HG03520 (cell line): ENCODE data around the gene PIK3CD.

Experiments used
- ATAC-seq: cut with Tn5 transposase; IDR thresholded peaks from one replicate; pipeline ENCODE4 v1.9.1; 2021; ENCODE audit warnings: mild to moderate bottlenecking, moderate library complexity; ENCODE audit not compliant: unreplicated experiment

The PIK3CD gene

DNA sequence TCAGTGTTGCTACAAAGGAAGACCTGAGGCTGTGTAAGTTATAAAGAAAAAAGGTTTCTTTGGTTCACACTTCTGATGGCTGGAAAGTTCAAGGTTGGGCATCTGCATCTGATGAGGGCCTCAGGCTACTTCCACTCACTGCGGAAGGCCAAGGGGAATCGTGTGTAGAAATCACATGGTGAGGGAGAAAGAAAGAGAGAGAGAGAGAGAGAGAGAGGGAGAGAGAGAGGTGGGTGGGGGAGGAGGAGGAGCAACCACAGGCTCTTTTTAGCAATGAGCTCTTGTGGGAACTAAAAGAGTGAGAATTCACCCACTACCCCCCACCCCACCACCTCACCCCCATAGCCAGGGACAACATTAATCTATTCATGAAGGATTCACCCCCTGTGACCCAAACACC, 112.4 kb downstream of the PIK3CD start:
- ATAC-seq, result no peak

DNA sequence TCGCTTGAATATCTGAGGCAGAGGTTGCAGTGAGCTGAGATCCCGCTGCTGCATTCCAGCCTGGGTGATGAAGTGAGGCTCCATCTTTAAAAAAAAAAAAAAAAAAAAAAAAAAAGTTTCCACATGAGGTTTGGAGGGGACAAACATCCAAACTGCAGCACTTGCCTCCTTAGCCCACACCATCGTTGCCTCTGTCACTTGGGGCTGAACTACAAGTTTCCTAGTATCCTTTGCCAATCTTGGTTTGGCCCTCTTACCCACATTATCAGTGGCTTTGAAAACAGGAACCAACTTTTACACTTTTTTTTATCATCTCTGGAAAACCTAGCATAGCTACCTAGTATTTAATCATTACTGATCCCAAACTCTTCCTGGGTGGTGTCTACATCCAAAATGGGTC, 113.0 kb downstream of the PIK3CD start:
- ATAC-seq, result no peak

DNA sequence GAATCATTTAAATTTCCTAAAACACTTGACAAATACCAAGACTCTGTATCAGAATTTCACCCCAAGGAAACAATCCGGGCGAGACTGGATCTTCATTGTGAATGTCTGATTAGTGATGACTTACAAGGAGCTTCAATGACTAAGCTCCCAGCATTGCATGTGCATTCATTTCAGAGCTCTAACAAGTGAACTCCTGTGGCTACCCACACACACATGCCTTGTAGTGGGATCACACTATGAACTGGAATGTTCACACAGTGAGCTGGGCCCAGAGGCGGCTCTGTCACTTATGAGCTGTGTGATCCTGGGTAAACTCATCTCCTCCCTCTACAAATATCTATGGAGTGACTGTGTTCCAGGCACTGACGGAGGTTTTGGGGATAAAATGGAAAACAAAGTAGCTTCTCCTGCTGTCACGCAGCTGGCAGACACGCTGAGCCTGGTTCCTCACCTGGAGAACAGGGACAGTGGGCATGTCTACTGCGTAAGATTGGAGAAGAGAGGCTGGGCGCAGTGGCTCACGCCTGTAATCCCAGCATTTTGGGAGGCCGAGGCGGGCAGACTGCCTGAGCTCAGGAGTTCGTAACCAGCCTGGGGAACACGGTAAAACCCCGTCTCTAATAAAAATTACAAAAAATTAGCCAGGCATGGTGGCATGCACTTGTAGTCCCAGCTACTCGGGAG, 115.4 kb downstream of the PIK3CD start:
- no peak for ATAC-seq

DNA sequence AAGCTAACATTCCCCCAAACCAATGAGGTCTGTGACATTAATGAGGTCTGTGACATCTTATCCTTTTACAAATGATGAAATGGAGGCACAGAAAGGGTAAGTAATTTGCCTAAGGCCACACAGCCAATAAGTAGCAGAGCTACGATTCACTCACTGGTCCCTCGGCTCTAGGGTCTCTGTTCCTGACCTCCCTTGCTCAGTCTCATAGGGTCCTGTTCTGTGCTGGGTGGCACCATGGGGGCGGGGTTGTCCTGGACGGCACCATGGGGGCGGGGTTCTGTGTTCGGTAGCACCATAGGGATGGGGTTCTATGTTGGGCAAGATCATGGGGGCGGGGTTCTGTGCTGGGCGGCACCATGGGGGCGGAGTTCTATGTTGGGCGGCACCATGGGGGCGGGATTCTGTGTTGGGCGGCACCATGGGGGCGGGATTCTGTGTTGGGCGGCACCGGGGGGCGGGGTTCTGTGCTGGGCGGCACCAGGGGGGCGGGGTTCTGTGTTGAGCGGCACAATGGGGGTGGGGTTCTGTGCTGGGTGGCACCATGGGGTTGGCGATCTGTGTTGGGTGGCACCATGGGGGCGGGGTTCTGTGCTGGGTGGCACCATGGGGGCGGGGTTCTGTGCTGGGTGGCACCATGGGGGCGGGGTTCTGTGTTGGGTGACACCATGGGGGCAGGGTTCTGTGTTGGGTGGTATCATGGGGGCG, 116.6 kb downstream of the PIK3CD start:
- no peak for ATAC-seq

DNA sequence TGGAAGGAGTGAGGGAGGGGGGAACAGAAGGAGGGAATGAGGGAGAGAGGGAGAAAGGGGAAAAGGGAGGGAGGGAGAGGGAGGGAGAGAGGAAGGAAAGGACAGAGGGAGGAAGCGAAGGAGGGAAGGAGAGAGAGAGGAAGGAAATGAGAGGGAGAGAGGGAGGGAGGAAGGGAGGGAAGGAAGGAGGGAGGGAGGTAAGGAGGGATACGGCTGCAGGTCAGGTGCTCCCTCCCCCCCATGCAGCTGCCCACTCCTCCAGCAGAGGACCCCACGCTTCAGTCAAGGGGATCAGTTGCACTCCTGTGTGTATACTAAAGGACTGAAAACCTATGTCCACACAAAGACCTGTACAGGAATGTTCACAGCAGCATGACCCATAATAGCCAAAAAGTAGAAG, 117.5 kb downstream of the PIK3CD start:
- ATAC-seq, result no peak

DNA sequence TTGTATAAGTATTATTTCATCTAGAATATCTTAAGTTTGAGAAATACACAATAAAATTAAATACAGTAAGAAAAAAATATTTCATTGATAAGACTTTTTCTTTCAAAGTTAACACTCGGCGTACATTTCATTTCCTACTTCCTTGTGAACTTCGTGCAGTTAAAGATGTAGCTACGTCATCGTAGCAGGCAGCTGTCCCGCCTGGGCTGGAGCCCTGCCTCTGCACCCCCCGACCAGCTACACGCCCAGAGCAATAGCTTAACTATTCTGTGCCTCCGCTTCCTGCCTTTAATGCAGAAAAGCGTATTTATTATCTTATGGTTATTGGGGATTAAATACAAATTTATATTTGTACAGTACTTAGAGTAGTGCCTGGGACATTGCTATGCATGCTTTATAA, 118.8 kb downstream of the PIK3CD start:
- no peak for ATAC-seq

DNA sequence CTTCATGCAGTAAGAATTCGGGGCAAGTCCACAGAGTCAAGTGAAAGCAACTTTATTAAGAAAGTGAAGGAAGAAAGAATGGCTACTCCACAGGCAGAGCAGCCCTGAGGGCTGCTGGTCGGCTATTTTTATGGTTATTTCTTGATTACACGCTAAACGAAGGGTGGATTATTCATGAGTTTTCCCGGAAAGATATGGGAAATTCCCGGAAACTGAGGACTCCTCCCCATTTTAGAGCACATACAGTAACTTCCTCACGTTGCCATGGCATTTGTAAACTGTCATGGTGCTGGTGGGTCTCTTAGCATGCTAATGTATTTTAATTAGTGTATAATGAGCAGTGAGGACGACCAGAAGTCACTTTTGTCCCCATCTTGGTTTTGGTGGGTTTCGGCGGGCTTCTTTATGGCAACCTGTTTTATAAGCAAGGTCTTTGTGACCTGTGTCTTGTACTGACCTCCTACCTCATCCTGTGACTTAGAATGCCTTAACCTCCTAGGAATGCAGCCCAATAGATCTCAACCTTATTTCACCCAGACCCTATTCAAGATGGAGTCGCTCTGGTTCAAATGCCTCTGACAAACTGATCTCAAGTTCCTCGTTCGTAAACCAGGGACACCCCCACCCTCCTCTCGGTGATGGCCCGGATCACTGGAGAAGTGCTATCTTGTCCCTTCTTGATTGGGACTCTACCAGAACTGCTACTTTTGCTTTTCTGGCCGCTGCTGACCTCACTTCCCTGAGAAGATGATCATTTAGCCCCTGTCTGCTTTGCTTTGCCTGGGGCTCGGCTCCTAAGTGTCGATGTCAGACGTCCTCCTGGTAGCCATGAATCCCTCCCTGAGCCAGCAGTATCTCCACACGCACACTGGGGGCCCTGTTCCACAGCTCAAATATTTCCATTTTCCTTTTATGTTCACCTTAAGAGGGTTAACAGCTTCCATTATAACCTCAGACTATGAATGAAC, 123.5 kb downstream of the PIK3CD start:
- ATAC-seq, result no peak

DNA sequence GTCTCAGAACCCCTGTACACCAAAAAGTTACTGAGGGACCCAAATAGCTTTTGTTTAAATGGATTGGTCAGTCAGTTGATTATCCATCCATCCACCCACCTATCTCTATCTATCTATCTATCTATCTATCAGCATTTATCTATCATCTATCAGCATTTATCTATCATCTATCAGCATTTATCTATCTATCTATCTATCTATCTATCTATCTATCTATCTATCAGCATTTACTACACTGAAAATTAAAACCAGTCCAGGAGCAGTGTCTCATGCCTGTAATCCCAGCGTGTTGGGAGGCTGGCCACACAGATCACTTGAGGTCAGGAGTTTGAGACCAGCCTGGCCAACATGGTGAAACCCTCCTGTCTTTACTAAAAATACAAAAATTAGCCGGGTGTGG, 125.2 kb downstream of the PIK3CD start:
- no peak for ATAC-seq
